ENCODE data around the gene TRIM8. TPM values are rescaled to one million over a fixed set of nuclear protein-coding genes. Genes with fewer than 3 reads are reported as not detected.

The TRIM8 gene
- total RNA-seq, 1 donor from 2014 or later, result 117 TPM

GRCh38 chr10:102647443-102648268 lies 3.4 kb downstream of the TRIM8 start:
- peak; percentile 26 for DNase-seq

GRCh38 chr10:102648269-102648888 lies 4.1 kb downstream of the TRIM8 start:
- intact Hi-C loops (cut with micrococcal nuclease), result no loop called here
- ATAC-seq (no peak), DNase-seq (peak; percentile 15)

More at GRCh38 chr10:102647443-102648268, 3.4 kb downstream of the TRIM8 start:
- intact Hi-C loops (cut with micrococcal nuclease), result no loop called here
- ATAC-seq, result no peak

GRCh38 chr10:102648889-102649796 lies 4.9 kb downstream of the TRIM8 start:
- intact Hi-C loops (cut with micrococcal nuclease), result no loop called here
- DNase-seq (peak; percentile 65), ATAC-seq (no peak)

DNA sequence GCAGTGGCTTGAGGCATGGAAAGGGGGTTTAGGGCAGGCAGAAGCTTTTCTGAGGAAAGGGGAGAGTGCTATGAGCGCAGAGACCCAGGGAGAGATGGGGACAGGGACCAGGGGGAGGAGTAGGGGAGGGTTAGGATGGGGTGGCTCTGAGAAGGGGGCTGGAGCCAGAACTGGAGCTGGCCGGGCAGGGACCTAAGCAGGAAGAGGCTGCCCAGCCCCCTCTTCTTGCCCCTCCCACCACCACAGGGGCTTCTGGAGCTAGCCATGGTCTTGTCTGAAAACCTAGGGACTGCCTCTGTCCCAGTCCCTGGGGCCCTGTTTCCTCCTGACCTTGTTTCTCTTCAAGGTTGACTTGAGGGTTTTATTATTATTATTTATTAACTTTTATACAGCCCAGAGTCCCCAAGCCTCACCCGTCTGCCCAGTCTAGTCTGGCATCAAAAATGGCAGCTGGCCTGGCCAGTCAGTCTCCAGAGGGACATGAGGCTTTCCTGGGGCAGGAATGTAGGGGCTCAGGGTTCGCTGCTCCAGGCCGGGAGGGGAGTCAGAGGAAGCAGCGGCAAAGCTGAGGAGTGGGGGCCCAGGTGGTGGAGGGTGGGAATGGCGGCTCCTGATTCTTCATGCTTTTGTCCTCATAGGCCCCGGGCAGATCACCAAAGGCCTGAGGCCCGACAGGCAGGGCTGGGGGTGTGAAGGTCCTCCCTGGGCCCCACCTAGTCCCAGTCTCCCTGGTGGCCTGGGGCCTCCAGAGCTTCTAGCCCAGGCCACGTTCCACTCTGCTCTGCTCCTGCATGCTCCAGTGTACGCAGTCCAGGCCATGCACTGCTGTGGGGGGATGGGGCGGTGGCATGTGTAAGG lies 5.7 kb downstream of the TRIM8 start:
- ATAC-seq (no peak), DNase-seq (peak; percentile 38)
- intact Hi-C loops (cut with micrococcal nuclease), result no loop called here

DNA sequence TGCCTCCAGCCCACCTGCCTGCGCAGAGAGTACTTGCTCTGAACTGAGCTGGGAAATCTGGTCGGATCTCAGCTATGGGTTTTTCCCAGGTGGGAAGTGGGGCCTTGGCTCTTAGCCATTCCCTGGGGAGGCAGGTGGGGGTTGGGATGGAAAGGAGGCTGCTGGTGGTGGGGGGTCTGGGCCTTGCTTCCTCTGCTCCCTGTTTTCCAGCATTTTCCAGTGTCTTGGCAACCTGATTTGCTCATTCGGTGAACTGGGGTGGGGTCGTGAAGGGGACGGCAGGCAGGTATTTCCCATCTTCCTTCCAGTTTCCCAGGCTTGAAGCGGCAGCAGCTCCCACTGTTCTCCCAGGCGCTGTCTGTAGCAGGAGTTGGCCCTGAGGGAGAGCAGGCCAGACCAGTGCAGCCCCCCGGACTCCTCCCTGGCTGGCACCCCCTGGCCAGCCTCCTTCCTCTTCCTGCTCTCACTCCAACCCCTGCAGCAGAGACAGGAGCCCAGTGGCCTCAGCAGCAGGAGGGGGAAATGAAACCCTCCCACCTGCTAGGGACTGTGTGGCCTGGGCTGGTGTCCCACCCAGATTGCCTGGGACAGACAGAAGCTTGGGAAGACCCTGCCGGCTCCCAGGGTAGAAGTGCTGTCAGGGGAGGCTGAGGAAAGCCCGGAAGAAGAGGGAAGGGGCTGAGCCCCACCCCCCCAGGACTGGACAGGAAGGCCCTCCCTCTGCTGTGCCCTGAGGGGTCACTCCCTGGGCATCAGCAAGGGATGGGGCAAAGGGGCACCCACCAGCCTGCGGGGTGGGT lies 6.6 kb downstream of the TRIM8 start:
- intact Hi-C loops (cut with micrococcal nuclease), result no loop called here
- DNase-seq (peak; percentile 34), ATAC-seq (no peak)

DNA sequence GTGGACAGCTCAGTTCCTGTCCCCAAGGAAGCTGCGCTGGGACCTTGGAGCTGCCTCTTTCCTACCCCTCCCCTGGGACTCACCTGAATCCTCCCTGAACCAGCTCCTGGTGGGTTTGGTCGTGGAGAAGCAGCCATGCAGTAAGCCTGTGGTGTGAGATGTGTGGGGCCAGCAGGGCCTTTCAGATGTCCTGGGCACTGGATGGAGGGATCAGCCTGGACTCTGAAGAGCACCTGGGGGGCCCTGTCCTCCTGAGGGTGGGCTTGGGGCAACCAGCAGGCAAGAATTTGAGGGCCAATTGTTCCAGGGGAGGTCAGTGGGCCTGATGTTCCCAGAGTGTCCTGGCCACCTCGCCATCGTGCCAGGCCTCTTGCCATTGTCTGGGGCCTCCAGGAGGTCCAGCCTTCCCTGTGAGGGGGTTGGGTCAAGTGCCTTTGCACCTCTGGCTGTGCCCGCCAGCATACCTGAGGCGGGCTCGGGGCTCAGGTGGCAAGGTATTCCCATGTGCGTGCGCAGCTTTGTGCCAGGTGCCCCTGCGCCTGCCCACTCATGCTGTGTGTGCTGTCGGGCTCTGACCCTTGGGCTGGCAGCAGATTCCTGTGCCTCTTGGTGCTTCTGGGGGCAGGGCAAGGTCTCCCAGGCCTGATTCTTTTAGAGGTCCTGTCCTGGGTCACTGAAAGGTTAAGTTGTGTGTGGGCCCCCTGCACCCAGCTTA lies 7.3 kb downstream of the TRIM8 start:
- no peak for ATAC-seq
- intact Hi-C loops (cut with micrococcal nuclease), result no loop called here
- DNase-seq, result peak; percentile 29

GRCh38 chr10:102652170-102652916 lies 8.1 kb downstream of the TRIM8 start:
- DNase-seq (peak; percentile 13), ATAC-seq (no peak)
- intact Hi-C loops (cut with micrococcal nuclease), result no loop called here

GRCh38 chr10:102653060-102653459 lies 8.8 kb downstream of the TRIM8 start:
- intact Hi-C loops (cut with micrococcal nuclease), result no loop called here
- peak; percentile 8 for DNase-seq
- no peak for ATAC-seq

GRCh38 chr10:102654566-102654965 lies 10.3 kb downstream of the TRIM8 start:
- peak; percentile 29 for DNase-seq
- ATAC-seq, result no peak
- intact Hi-C loops (cut with micrococcal nuclease), result no loop called here

DNA sequence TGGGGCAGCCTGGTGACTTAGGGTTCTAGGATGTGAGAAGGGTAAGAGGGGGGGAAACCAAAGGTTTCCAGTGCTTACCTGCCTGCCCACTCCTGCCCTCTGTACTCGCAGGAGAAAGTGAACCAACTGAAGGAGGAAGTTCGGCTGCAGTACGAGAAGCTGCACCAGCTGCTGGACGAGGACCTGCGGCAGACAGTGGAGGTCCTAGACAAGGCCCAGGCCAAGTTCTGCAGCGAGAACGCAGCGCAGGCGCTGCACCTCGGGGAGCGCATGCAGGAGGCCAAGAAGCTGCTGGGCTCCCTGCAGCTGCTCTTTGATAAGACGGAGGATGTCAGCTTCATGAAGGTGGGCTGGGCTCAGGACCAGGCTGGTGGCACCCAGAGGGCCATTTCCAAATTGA lies 10.7 kb downstream of the TRIM8 start:
- peak; percentile 24 for DNase-seq
- intact Hi-C loops (cut with micrococcal nuclease), result no loop called here
- no peak for ATAC-seq

DNA sequence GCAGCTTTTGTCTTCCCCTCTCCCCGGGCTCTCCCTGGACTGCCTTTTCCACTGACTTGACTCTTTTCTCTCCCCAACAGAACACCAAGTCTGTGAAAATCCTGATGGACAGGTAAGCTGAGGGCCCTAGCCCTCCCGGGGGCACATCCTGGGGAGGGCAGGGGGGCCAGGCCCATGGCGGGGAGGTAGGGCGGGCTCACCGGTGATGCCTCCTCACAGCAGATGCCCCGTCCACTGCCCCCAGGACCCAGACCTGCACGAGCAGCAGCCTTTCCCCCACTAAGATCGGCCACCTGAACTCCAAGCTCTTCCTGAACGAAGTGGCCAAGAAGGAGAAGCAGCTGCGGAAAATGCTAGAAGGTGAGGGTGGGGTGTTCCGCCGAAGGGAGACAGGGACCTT lies 11.7 kb downstream of the TRIM8 start:
- peak; percentile 21 for DNase-seq
- no peak for ATAC-seq
- intact Hi-C loops (cut with micrococcal nuclease), result no loop called here

- DNase-seq (peak; percentile 26), ATAC-seq (no peak)
- intact Hi-C loops (cut with micrococcal nuclease), result no loop called here
Measured at GRCh38 chr10:102656791-102657371, 12.6 kb downstream of the TRIM8 start.

DNA sequence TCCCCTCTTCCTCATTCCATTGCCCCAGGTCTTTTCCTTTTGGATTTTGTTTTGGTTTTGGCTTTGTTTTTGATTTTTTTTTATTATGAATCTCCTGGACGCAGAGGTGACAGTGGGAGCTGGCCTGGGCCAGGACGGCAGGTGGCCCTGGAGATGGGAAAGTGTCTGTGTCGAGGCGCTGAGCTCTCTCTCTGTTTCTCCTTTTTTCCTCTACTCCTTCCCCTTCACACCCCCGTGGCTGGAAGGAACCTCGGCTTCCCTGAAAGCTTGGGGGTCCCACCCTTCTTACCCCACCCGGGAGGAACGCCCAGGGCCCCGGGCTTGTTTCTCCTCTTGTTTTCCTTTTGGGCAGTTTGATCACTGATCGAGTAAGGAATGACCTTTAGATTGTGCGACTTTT lies 13.2 kb downstream of the TRIM8 start:
- peak; percentile 16 for DNase-seq
- intact Hi-C loops (cut with micrococcal nuclease), result no loop called here
- ATAC-seq, result no peak

DNA sequence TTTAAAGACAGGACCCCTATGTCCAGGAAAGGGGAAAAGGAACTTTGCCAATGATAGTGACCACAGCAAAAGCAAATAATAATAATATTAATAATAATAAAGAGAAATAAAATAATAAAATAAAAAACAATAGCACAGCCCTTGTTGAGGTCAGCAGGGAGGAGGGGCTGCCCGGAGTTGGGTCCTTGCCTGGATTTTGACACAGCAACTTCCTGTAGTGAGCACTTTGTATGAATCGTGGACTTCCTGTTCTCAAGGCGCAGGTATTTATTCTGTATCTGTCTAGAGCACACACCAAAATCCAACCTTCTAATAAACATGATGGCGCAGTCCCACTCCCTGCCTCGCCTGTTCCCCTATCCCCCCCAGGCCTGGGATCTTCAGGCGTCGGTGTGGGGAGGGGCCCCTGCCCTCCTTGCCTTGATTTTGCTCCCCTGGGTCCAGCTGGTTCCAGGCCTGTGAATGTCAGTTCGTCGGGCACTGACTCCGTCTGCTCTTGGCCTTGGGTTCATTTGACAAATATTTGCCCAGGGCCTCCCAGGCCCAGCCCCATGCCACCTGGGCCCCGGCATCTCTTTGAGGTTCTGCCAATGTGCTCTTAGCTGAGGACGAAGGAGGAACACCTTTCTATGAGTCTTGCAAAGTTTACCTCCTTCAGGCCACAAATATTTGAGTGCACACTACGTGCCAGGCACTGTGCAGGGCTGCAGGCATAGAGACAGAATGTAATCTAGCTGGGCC lies 13.9 kb downstream of the TRIM8 start:
- DNase-seq (peak; percentile 45), ATAC-seq (no peak)
- intact Hi-C loops (cut with micrococcal nuclease), result no loop called here

- ATAC-seq (no peak), DNase-seq (no peak)
- intact Hi-C loops (cut with micrococcal nuclease), result no loop called here
Measured at GRCh38 chr10:102658802-102659201, 14.5 kb downstream of the TRIM8 start.

Data from left ventricle myocardium superior (tissue), 1 donor.